Stimulated activated CD8-positive, alpha-beta memory T cell treated with anti-CD3 and anti-CD28 coated beads, Interleukin-15, amount 100 ng/mL, for 1 hour (primary cell): Measurements from ENCODE around the gene FBXO41.
"Not testable (repeated sequence)": the region's sequence is repeated elsewhere in the genome, so short reads cannot be mapped to it uniquely, and the experiment has no call there.

ENCODE experiments used
- DNase-seq: peaks from one replicate; pipeline ENCODE4 v3.0.0-alpha.2; 2020; ENCODE audit warnings: low read depth

The FBXO41 gene

DNA sequence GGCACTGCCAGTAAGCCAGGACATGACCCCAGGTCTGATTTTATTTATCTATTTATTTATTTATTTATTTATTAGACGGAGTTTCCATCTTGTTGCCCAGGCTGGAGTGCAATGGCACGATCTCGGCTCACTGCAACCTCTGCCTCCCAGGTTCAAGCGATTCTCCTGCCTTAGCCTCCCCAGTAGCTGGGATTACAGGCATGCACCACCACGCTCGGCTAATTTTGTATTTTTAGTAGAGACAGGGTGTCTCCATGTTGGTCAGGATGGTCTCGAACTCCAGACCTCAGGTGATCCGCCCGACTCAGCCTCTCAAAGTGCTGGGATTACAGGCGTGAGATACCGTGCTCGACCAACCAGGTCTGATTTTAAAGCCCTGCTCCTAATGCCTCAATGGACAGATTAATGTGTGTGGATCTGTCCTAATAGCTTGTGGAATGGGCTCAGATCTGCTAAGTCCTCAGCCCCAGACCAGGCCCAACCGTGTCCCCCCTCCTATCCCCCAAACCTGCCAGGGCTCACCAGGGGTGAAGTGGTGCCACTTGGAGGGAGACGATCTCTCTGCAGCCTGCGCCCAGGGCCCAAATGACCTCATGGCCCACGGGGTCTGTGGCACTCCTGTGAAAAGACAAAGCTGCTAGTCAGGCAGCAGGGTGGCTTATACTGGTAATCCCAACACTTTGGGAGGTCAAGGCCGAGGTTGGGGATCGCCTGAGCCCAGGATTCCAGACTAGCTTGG, 21.4 kb downstream of the FBXO41 start:
- not testable (repeated sequence) for DNase-seq

DNA sequence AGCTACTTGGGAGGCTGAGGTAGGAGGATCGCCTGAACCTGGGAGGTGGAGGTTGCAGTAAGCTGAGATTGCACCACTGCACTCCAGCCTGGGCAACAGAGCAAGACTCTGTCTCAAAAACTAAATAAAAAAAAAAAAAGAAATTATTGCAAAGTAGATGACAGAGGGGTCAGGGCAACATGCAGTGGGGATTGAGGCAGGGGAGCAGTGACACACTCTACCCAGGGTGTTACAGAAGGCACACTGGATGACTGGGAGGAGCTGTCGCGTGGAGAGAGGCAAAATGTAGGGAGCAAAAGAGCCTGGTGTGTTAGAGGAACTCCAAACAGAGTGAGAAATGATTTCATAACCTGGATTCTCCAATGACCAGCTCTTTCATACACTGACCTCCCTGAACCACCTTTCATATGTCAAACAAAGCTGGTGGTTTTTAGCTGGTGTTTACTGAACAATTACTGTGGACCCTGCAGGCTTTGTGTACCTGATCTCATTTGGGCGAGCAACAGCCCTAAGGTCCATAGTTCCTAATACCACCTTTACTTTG, 22.1 kb downstream of the FBXO41 start:
- no peak for DNase-seq

DNA sequence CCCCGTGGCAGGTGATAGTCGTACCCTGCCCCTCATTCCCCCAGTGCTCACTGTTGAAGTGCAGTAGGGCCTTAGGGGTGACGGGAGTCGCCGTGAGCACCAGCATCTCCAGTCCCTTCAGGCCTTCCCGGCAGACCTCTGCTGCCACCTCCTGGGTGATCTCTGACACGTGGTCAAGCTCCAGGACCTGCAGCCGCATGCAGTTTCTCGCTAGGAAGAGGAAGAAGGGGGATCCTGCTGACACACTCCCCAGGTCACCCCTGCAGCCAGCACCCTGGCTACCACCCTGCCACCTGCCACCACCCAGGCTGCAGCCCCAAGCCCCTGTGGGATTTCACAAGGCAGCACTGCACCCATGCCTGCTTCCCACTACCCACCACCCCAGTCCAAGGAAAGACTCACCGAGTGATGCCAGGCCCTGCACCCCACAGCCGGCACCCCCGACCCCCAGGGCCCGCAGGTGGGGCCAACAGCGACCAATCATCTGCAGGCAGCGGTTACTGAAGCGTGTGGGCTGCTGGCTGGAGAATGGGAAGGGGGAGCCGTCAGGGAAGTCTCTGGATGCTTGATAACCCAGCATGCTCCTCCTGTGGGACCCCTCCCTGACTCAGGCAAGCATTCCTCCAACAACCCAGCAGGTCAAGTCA, 23.8 kb downstream of the FBXO41 start:
- no peak for DNase-seq

DNA sequence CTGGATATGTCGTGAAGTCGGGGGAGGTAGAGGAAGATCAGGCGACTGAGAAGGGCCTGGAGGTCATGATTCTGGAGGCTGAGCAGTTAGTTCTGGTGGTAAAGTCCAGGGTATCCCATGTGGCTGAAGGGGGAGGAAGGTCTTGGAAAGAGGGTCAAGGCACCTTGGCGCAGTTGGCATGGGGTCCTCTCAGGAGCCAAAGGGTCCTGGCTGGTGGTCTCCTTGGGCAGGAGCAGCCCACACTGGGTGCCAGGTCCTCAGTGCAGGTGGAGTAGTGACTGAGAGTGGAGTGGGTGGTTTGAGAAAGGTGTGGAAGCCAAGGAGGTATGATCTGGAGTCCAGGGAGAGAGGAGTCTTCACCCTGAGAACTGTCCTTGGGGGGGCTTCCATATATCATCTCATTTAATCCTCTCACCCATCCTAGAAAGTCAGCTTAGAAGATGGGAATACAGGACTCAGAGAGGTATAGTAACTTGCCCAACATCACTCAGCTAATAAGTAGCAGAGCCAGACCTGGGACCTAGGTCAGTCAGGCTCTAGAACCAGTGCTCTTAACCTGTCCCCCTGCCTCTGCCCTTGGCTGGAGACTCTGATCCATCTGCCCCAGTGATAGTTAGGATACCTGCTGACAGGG, 24.5 kb downstream of the FBXO41 start:
- no peak for DNase-seq

DNA sequence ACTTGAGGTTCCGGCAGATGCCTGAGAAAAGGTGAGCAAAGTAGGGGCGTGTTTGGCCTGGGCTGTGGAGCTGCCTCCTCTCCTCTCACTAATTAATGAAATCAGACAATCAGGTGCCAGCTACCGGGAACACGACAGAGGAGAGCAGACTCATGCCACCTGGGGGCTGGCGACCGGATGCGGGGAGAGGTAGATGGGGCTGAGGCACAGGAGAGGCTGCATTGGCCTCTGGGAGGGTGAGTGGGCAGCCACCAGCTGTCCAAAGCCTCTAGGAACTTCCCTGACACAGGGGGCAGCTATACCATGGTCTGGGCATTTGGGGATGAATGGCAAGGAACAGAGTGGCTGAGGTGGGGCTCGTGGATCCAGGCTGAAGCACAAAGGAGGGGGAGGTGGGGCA, 25.0 kb downstream of the FBXO41 start:
- no peak for DNase-seq

DNA sequence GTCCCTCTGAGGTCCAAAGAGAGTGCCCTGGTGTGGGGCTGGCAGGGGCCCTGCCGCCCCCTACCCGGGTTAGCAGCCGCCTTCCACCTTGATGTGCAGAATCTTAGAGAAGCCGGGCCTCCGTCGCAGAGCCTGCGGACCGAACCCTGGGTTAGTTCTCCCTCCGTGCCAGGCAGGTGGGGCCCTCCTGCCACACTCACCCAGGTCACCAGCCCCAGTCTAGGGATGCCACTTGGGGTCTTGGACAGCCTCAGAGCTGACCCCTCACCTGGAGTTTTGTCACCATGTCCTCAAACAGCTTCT, 25.4 kb downstream of the FBXO41 start:
- DNase-seq: no peak

DNA sequence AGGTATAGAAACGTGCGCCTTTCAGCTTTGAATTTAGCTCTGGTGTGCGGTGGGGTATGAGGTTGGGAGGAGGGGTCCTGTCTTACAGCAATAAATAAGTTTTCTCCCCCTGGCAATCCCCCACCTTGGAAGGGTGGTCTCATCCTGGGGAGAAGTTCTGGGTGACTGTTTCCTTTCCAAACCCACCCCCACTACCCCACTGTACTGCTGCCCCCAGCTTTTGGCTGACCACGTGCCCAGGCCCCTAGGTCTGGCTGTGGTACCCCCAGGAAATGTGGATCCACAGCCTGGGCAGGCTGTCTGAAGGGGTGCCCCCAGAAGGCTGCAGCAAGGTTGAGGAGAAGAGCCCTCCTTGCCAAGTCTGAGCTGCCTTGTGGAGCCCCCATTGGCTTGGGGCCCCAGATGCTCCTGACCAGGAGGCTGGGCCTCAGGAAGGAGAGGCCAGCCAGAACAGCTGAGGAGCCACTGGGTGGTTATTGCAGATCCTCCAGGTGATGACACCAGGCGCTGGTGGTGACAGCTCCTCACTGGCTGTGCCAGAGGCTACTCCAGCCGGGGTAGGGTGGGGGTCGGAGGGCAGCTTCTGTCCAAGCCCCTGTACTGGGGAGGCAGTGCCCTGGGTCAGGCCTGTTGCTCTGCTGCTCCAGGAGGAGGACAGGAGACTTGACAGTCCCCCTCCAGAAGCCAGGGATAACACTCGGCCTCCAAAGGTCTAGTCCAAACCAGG, 25.9 kb downstream of the FBXO41 start:
- no peak for DNase-seq

DNA sequence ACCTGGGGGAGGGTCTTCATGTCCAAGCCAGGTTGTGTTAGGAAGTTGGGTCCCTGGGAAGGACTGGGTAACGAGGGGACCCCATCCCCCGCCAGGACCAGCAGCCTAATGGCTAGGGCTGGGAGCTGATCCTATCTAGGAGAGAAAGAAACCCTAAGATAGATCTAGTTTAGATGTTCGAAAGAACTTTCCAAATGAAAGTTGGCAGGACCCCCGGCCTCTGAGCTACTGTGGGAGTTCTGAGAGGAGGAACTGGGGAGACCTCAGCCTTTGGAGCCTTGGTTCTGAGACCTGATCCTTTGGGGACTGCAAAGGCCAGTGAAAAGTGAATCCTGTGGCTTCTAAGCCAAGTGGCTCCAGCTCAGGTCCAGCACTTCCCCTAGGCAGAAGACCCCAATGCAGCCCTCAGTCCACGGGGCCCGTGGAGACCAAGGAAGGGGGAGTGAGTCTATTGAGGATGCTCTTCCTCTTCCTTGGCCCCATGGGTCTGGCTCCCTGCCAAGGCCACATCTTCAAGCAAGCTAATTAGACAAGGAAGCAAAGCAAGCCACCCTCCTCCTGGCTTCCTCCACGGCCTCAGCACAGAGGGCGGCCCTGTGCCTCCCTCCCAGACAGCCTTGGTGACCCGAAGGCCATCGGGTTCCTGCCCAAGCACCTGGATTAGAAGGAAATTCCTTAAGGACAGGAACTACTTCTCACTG, 26.7 kb downstream of the FBXO41 start:
- DNase-seq: no peak

DNA sequence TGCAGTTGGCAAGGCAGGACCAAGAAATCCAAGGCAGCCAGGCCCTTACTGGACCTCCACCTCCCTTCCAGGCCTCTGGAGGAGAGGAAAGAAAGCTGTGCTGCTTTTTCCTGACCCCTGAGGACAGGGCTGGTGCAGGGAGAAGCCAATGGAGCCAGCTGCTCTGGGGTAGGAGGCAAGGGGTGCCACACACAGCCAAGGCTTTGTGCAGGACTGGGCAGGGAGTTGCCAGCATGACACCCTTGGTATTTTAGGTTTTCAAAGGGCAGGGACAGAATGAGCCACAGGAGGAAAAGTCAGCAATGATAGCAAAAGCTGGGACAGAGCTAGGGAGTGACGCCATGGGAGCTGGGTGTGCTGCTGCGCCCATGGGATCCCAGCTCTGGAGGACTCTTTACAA, 27.3 kb downstream of the FBXO41 start:
- no peak for DNase-seq

DNA sequence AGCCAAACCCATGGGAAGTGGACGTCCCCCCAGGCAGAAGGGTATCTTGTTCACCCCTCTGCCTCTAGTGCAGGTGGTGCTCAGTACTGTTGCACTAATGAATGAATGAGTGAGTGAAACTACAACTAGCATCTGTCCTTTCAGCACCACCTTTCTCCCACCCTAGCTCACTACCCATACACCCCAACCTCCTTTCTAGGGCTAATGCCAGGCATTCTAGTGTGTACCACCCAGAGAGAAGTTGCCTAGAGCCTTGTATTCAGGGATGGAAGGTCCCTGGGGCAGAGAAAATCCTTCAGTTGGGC, 27.7 kb downstream of the FBXO41 start:
- DNase-seq: no peak

DNA sequence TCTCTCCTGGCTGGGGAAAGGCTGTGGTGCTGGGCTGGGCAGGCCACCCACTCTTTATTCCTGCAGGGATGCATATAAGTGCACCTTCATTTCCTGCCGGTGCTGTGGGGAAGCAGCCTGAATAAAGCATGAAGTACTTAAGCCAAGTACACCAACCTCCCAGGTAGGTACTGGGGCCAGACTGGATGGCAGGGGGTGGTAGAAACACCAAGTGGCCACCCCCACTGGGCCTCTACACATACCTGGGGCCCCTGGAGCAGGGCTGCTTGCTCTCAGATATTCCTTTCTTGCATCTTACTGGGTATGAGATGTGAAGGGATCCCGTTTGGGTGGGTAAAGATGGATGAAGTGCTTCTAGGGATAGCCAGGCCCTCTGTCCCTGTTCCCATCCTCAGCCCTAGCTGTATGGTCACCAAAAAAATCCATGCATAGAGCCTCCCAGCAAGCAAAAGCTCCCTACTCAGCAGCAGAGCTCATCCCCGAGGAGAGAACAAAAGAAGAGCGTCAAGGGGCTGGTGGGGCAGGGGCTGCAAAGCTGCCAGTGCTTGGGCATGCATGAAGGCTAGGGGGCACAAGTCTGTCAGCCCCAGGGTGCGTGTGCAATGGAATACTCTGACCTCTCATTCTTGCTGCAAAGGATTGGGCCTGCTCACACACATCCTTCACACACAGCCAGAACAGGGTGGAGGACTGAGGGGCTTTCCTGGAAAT, 28.2 kb downstream of the FBXO41 start:
- DNase-seq: no peak

DNA sequence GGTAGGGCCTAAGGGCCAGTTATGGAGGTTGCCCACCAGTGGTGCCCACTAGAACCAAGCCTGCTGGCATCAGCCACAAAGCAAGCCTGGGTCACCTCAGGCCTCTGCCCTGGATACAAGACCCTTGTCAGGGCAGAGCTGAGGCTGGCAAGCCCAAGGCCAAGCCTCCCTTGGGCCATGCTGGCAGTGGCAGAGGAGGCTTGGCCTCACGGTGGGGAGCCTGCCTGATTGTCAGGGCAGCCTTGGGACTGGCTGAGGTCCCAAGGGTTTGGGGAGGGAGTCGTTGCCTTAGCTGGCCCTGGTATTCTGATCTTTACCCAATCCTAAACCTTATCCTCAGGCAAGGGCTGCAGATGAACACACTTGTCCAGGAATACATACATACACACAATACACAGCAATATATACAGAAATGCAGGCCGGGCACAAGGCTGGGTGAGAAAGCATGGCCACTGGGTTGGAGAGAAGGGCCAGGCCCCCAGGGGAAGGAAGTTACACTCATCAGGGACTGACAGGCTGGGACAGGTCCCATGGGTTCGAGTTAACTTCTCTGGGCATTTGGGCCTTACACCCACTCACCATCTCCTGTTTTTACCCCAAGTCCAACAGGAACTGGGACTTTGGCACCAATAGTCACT, 29.2 kb downstream of the FBXO41 start:
- DNase-seq: no peak

DNA sequence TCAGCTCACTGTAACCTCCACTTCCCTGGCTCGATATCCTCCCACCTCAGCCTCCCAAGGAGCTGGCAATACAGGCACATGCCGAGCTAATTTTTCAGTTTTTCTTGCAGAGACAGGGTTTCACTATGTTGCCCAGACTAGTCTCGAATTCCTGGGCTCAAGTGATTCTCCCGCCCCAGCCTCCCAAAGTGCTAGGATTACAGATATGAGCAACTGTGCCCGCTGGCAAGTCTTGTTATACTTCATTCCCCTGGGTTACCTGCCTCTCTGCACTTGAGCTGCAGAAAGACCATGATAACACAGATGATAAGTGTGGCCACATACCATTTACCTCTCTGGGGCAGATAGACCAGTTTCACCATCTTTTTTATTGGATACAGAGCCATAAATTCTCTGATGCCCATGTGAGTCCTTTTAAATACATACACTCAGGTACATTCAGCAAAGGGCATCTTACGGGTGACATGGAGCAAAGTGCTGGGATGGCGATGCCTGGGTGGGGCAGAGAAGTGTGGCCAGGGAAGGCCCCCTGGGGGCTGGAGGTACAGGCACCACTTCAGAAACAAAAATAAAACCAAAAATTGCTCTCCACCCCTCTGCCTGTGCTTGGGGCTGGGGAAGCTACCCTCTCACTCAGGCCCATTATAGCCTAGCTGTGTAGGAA, 29.8 kb downstream of the FBXO41 start:
- no peak for DNase-seq

DNA sequence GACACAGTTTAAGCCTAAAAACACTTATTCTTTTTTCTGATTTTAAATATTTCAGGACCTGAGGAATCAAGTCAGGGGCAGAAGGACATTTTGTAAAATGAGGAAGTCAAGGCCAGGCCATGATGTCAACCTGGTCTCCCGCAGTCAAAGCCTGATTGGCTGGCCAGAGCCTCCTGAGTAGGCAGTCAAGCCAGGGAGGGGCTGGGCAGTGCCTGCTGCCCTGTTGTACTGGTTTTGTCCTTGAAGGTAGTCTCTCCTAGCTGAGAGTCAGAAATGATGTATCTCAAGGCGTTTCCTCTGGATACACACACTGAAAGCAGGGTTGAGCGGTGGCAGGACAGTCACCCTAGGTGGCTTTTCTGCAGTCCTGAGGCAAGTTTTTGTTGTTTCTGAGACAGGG, 30.4 kb downstream of the FBXO41 start:
- DNase-seq: no peak

DNA sequence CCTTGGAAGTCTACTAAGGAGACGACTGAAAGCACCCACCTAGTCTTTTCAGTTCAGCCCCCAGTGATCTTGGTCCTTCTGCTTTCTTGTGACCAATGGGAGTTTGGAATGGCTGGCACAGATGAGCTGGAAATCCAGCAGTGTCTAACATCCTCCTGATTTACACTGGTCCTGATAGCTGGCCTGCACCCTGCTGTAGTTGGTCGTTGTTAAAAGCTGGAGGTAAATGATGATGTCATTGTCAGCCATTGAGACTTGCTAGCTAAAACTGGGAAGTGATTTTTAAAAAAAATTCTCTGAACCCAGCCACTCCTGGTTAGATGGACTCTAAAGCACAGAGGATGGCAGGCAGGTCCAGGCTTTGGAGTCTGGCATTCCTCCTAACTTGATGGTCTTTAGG, 30.9 kb downstream of the FBXO41 start:
- DNase-seq: no peak

DNA sequence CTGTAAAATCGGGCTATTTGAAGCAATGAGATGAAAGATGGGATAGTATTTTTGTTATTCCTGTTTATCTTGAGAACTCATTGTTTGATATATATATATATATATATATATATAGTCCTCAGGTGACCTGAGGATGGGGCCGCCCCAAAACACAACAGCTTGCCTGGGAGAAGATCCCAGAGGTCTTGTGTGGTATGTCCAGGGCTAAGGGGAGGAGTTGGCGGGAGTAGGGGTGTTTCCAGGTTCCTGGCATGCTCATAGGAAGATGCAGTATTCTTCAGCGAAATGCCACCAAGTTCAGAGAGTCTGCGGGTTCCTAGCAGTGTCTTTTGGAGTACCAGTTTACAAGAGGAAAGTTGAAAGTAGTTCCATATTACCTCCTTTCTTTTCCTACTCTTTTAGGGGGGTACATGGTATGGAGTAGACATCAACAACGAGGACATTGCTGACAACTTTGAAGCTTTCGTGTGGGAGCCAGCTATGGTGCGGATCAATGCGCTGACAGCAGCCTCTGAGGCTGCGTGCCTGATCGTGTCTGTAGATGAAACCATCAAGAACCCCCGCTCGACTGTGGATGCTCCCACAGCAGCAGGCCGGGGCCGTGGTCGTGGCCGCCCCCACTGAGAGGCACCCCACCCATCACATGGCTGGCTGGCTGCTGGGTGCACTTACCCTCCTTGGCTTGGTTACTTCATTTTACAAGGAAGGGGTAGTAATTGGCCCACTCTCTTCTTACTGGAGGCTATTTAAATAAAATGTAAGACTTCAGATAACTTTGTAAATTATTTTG, 31.8 kb downstream of the FBXO41 start:
- no peak for DNase-seq

DNA sequence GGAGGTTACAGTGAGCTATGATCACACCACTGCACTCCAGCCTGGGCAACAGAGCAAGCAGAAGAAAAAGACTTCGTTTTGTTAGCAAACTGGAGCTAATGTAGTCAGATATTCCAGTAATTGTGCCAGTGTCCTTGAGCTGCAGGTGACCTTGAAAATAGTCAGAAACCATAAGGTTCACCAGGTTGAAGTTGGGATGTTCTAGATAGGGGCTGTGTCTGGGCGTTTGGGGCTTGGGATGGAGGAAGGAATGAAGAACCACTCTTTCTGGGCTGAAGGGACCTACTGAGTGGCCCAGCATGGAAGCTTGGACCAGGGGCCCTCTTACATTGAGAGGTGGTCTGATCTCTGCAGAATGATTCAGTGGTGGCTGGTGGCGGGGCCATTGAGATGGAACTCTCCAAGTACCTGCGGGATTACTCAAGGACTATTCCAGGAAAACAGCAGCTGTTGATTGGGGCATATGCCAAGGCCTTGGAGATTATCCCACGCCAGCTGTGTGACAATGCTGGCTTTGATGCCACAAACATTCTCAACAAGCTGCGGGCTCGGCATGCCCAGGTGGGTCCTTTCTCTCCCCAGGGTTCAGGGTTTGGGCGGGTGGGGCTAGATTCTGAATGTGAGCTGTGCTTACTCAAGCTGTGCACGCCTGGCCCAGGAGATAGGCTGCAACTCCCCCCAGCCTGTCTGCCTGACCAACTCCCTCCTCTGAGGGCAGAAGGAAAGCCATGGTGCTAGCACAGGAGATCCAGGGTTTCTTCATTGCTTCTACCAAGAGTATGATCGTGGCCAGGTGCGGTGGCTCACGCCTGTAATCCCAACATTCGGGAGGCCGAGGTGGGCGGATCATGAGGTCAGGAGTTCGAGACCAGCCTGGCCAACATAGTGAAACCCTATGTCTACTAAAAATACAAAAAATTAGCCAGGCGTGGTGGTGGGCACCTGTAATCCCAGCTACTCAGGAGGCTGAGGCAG, 33.1 kb downstream of the FBXO41 start:
- DNase-seq: no peak

DNA sequence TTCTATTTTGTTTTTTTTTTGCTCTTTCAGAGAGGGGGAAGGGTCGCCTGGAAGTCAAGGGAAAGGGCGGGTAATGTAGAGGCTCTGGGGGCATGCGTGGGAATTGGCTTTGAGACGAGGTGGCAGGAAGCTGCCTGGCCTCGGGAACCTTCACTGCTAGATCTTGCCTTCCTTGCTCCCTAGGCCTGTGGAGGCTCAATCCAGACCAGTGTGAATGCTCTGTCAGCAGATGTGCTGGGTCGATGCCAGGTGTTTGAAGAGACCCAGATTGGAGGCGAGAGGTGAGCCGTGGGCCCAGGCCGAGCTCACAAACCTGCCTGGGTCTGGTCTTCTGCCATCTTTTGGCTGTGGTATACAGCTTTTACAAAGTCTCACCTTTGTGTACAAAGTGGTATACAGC, 34.6 kb downstream of the FBXO41 start:
- no peak for DNase-seq

DNA sequence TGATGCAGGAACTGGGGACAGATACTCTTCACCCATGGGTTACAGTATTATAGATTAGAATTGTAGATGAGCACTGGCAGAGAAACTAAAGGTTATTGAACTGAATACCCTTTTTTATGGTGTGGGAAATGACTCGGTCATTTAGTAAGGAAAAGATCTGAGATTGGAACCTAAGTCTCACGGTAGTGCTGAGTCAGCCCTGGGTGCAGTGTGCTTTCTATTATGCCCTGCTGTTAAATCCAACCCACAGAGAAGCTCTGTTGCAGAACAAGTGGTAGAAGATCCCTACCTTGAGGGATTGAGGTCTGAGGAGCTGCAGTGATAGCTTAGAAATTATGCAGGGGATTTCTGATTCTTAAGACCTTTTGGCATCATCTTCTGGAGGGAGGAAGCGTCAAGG, 37.4 kb downstream of the FBXO41 start:
- no peak for DNase-seq
